ENCODE results near the gene TASP1. TPM values are rescaled to one million over a fixed set of nuclear protein-coding genes. Genes with fewer than 3 reads are reported as not detected.
A peak's percentile ranks its signal among the peaks of the same experiment; 100 is the strongest.
"Not testable (repeated sequence)": the region's sequence is repeated elsewhere in the genome, so short reads cannot be mapped to it uniquely, and the experiment has no call there.

TASP1 gene
- total RNA-seq, 2 donors from 2014 or later, result 5.7 to 13.8 TPM

DNA sequence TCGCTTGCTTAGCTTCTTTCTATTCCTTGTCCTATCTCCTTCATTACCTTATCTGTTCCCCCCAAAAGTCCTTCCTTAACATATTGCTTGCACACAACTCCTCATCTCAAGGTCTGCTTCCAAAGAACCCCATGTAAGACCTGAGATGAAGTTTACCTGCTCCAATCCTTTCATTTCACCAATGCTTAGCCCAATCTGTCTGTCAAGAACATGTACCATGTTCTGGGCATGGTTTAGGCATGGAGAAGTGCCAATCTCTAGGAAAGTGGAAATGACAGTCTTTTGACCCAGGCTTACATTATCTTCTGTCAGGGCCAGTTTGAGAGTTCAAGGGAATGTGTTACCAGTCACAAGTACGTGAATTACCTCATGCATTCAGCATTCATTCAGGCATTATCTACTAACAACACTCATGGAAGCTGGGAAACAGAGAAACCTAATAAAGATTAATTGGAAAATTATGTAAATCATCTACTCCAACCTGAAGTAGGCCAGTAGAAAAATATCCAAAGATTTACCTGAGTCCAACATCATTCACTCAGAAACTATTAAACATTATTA lies 15.8 kb upstream of the TASP1 start:
- intact Hi-C loops (cut with DNase I), result no loop called here
- no peak for DNase-seq
- peak; percentile 68 to 82 for ATAC-seq

DNA sequence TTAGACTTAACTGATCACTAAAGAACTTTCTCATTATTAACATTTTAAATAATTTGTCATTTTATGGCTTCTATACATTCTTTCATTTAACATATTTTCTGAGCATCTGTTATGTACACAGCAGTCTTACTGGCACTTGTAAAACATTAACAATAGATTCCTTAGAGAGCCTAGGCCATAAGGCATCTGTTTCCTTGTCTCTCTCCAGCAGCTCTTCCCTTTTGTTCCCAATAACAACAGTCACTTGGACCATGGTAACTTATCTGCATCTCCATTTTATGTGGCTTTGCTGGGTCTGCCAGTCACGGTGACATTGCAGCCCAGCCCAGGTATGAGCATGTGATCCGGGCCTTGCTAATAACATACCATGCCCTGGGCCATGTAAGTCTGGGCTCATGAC lies 11.7 kb upstream of the TASP1 start:
- no peak for DNase-seq
- intact Hi-C loops (cut with DNase I), result no loop called here
- ATAC-seq, result no peak

DNA sequence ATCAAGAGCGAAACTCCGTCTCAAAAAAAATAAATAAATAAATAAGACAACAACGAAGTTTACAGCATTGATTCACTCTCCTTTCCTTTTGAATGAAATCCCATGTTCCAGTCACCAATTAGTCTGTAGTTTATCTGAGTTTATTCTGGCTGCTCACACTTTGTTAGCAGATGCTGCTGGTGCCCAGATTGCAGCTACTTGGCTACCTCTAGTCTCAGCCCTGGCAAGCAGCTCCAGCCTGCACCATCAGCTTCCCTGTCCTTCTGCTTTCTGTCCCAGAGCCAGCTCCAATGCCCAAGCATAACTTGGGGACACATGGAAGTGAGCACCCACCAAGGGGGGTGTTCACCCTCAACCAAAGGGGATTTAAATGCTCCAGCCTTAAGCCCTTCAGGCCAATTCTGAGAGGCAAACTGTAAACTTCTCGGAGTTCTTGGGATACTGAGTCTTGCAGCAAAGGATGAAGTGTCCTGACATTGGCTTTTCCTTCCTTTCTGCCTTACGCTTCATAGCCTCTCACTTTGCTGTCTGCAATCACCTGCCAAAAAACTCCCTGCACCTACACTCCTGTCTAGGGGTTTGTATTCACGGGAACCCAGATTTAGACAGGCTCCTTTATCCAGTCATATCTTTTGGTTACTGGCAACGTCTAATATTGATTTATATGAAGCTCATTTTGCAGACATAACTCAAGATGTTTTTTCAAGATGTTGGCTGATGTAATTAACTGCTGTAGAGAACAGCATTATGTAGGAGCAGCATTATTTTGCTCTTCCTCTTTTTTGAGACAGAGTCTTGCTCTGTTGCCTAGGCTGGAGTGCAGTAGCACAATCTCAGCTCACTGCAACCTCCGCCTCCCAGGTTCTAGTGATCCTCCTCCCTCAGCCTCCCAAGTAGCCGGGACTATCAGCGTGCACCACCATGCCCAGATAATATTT lies 9.8 kb upstream of the TASP1 start:
- intact Hi-C loops (cut with DNase I), result no loop called here
- DNase-seq (peak; percentile 25), ATAC-seq (peak; percentile 74 to 79)

DNA sequence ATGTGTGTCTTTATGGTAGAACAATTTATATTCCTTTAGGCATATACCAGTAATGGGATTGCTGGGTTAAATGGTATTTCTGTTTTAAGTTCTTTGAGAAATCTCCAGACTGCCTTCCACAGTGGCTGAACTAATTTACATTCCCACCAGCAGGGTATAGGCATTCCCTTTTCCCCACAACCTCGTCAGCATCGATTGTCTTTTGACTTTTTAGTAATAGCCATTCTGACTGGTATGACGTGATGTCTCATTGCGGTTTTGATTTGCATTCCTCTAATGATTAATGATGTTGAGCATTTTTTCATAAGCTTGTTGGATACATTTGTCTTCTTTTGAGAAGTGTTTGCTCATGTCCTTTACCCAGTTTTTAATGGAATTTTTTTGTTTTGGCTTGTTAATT lies 5.3 kb upstream of the TASP1 start:
- intact Hi-C loops (cut with DNase I), result no loop called here
- ATAC-seq (no peak), DNase-seq (no peak)

DNA sequence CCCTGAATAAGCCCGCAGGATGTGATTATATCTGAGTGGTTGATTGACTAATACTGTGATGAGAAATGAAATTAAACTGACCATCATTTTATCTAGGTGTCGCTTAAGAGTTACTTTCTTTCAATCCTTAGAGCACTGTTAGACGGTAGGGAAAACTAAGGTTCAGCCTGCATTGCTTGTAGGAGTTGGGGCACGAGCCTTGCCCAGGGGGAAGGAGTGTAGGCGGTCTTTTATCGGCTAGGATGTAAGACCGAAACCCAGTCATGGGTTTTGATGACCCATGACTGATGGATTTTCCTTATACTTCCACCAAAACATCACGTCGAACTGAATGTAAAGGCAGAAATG lies 392 bp upstream of the TASP1 start:
- DNase-seq, result no peak
- intact Hi-C loops (cut with DNase I), result no loop called here
- ATAC-seq, result no peak

DNA sequence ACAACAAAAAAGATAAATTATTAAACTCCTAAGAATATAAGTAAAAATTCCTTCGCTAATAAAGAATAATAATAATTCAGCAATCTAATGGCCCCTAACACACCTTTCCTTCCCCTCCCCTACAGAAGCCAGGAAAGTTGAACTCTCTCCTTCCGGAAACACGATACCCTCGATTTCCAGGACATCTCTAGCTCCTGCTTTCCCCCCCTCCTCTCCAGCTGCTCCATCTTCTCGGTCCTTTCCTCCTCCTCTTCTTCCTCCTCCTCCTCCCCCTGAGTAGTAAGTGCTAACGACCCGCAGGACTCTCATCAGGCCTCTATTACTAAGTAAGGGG lies 603 bp downstream of the TASP1 start:
- DNase-seq, result no peak
- peak in 1 of 2 donors; percentile 1 for ATAC-seq

DNA sequence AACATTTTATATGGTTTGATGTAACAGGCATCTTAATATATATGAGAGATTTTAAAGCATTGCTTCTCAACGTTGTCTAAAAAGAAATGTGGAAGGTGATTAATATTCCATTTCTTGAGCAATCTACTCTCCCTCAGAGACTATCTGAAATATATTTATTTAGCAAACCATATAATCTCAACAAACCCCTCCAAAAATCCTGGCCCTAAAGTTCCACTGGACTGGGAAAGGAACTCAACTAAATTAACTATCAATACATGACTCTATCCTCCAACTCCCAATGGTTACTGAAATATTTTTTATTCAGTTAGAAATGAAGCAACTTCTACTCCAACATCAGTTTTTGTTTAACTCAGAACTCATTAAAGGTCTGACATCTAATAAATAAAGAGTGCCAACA lies 6.3 kb downstream of the TASP1 start:
- intact Hi-C loops (cut with DNase I), result no loop called here
- DNase-seq, result no peak
- no peak for ATAC-seq

More for the DNA sequence above, 603 bp downstream of the TASP1 start:
- intact Hi-C loops (cut with DNase I), result no loop called here

DNA sequence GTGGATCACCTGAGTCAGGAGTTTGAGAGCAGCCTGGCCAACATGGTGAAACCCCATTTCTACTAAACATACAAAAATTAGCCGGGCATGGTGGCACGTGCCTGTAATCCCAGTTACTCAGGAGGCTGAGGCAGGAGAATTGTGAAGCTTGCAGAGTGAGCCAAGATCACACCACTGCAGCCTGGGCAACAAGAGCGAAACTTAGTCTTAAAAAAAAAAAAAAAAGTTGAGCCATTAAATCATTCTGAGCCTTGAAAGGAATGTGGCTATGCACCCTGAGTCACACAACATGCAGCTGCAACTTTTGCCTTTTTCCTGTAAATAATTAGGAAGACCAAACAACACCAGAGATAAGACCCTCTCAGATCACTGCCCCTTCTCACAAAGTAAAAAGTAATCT lies 11.2 kb downstream of the TASP1 start:
- intact Hi-C loops (cut with DNase I); DNase-seq; ATAC-seq: not testable (repeated sequence)

- DNase-seq (no peak), ATAC-seq (no peak)
- intact Hi-C loops (cut with DNase I), result no loop called here
Observed at GRCh38 chr20:13626724-13627123, 12.0 kb downstream of the TASP1 start.

GRCh38 chr20:13625304-13625979 lies 13.3 kb downstream of the TASP1 start:
- no peak for DNase-seq
- intact Hi-C loops (cut with DNase I), result no loop called here
- peak; percentile 41 to 80 for ATAC-seq

DNA sequence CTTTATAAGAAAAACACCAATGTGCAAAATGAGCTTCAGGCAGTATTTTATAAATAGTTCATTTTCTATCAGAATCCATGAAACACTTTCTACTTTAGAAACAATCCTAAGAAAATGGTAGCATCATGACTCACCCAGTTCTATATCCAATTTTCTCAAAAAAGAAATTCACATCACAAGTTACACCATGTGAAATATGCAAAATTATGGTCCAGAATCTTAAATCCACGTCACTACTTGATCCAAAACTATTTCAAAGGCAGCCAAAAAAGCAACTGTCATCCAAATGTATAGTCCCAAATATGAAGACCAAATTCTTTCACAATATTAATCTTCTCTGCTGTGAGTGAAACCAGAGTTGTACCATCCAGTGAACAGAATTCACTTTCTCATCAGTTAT lies 19.3 kb downstream of the TASP1 start:
- intact Hi-C loops (cut with DNase I); DNase-seq; ATAC-seq: not testable (repeated sequence)

GRCh38 chr20:13618456-13618855 lies 20.3 kb downstream of the TASP1 start:
- ATAC-seq; intact Hi-C loops (cut with DNase I); DNase-seq: not testable (repeated sequence)

GRCh38 chr20:13617585-13617984 lies 21.1 kb downstream of the TASP1 start:
- ATAC-seq; intact Hi-C loops (cut with DNase I); DNase-seq: not testable (repeated sequence)

- ATAC-seq; intact Hi-C loops (cut with DNase I): not testable (repeated sequence)
Observed at GRCh38 chr20:13616713-13617112, 22.0 kb downstream of the TASP1 start.

GRCh38 chr20:13613917-13614316 lies 24.8 kb downstream of the TASP1 start:
- DNase-seq (no peak), ATAC-seq (peak in 1 of 2 donors; percentile 62)
- intact Hi-C loops (cut with DNase I), result no loop called here

More at GRCh38 chr20:13616713-13617112, 22.0 kb downstream of the TASP1 start:
- not testable (repeated sequence) for DNase-seq

DNA sequence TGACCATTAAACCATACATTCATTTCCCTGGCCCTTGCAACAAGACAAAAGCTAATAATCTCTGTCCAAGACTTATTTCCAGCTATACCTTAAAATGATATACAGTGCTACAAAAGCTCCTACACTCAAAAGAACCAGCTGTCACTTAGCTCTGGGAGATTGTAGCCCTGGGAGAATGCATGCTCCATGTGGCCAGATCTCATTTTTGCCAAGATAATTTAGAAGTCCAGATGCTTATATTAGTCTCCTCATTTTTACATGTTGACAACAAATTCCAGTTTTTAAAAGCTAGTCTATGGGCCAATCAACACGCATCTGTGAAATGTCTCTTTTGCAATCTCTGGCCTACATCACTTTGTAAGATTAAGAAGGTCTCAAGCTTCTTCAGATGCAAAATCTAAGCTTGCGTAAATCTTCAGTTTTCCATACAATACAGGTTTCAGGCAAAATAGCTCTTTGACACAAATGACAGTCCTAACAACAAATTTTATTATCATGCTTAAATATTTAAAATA lies 27.1 kb downstream of the TASP1 start:
- intact Hi-C loops (cut with DNase I), result no loop called here
- ATAC-seq (no peak), DNase-seq (no peak)

GRCh38 chr20:13610184-13610583 lies 28.5 kb downstream of the TASP1 start:
- intact Hi-C loops (cut with DNase I), result no loop called here
- DNase-seq (no peak), ATAC-seq (no peak)

DNA sequence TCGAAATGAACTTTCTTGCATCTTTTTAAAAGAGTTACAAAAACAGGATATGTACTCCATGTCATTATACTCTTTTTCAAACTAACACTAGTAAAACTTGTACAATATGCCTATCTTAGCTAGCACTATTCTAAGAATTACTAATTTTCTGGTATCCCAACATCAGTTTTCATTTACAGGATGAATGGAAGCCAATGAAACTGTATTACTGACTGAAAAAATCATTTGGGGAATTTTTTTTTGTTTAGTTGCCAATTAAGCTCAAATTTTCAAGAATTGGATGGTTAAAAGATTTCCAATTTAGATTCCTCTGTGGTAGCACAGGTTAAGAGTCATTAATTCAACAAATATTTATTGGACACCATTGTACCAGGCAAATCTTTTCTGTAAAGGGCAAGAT lies 30.7 kb downstream of the TASP1 start:
- intact Hi-C loops (cut with DNase I), result no loop called here
- ATAC-seq (no peak), DNase-seq (no peak)

GRCh38 chr20:13593423-13593822 lies 45.3 kb downstream of the TASP1 start:
- DNase-seq; ATAC-seq; intact Hi-C loops (cut with DNase I): not testable (repeated sequence)

- DNase-seq, result no peak
- ATAC-seq, result no peak
- intact Hi-C loops (cut with DNase I), result no loop called here
Observed at GRCh38 chr20:13588049-13588448, 50.7 kb downstream of the TASP1 start.
